DMS114 treated with DMSO at 0.1 percent for 48 hours (cell line): ENCODE data around the gene SCD5.

ENCODE experiments used
- DNase-seq: peaks from one replicate; lab custom pipeline; 2025; ENCODE audit not compliant: unreplicated experiment; lab: John Stamatoyannopoulos, UW

SCD5 gene

GRCh38 chr4:82774711-82775171 is 23.9 kb downstream of the SCD5 start:
- no peak for DNase-seq

- DNase-seq = no peak
These were observed 25.5 kb downstream of the SCD5 start for GRCh38 chr4:82773057-82773456.

DNA sequence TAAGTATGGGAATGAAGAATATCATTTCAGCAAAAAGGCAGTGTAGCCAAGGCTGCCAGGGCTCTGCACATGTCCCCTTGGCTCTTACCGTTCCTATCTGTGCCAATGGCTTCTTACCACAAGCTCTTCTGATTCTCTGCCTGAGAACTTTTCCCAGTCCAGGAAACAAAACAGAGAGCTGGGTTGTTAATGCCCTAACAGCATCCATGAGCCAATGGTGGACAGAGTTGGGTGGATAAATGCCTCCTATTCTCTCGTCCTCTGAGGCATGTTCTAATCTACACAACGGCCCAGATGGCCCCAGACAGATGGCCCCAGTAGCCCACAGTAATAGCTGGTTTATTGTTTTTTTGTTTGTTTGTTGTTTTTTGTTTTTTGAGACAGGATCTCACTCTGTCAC is 28.0 kb downstream of the SCD5 start:
- no peak for DNase-seq

GRCh38 chr4:82765134-82765533 is 33.5 kb downstream of the SCD5 start:
- DNase-seq = no peak

GRCh38 chr4:82761229-82761628 is 37.4 kb downstream of the SCD5 start:
- DNase-seq = no peak

DNA sequence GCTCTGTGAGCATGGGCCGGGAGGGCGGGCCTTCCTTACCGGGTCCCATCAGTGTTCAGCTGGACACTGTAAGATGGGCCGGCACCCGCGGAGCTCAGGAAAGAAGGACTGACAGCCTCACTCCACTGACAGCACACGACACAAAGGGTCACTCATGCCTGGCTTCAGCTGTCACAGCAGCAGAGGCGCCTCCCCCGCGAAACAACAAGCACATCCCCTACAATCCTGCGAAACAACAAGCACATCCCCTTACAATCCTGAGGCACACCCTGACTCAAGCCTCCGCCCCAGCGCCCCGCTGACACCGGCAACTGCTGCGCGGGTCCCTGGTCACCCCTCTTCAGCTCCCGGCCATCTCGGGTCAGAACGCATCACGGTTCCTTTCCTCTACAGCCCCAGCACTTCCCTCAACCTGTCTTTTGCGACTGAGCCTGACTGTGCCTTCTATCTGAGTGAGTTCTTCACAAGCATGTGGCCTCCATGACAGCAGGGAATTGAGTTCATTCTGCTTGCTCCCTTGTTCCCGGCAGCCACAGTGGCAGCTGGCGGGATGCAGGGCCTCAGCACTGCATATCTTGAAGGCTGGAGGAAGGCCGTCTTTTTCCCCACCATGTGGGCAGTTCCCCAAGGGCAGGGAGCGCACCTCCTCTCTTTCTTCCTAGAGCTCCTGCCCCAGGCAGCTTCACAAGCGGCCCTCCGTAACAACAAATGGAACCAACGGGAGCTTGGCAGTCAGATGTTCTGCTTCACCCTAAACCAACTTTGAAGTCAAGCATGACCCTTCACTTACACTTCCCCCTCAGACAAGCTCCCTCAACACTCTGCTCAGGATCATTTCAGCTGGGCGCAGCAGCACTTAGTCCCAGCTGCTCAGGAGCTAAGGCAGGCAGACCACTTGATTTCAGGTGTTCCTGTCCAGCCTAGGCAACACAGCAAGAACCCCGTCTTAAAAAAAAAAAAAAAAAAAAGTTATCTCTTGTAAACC is 39.6 kb downstream of the SCD5 start:
- DNase-seq = no peak

GRCh38 chr4:82756061-82756460 is 42.5 kb downstream of the SCD5 start:
- no peak for DNase-seq

DNA sequence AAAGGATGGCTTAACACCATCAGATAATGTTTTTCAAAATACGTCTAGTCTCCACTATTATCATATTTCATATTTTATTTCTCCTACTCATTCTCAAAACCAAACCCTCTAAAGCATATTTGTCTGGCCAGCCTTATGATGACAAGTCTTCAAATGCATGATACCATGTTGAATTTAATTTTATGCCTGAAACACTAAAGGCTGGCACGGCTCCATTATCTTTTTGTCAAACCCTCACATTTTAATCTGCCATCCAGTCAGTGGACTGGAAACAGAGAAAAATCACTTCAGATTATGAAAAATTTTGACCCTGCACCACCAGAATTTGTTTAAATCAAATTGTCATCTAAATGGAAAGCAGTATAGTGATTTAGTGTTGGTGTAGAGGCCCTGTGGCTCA is 42.9 kb downstream of the SCD5 start:
- DNase-seq = no peak

GRCh38 chr4:82754513-82755165 is 44.0 kb downstream of the SCD5 start:
- DNase-seq = no peak

- DNase-seq = no peak
These were observed 44.7 kb downstream of the SCD5 start for GRCh38 chr4:82753725-82754410.

GRCh38 chr4:82753238-82753637 is 45.4 kb downstream of the SCD5 start:
- DNase-seq = no peak

- no peak for DNase-seq
These were observed 49.7 kb downstream of the SCD5 start for GRCh38 chr4:82748810-82749470.

DNA sequence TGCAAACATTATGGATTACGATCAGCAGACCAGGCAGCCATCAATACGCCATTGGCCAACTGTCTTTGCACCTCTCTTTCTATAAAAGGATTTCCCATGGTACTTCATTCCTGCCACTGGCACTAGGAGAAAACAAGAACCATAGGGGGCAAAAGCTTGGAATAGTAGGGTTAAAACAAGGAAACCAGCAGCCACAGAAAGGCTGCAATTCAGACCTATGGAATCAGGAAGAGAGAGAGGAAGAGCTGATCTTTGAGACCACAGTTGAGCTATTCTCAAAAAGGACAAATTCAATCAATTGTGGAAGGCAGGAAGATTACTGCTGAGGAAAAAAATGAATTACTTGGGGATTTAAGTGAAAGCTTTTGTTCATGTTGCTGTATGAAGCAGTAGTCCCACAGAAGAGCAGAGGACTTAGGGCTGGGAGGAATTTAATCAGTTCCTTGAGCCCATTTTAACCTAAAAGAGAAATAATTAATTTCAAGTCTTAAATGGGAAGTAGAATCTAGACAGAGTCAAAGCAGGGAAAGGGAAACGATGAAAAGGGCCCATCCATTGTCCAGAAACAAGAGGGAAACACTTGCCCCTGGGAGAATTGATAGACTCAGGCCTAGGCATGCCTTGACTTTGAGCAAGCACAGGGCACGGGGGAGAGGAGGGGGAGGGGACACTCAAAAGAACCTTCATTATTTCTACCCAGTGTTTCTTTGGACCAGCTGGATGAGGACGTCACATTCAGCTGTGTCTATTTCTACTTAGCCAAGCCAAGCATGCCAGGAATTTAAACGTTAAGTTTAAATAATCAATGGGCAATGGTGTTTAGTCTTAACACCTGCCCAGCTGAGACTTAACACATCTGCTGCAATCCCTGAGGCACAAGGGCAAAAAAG is 50.7 kb downstream of the SCD5 start:
- DNase-seq = no peak

DNA sequence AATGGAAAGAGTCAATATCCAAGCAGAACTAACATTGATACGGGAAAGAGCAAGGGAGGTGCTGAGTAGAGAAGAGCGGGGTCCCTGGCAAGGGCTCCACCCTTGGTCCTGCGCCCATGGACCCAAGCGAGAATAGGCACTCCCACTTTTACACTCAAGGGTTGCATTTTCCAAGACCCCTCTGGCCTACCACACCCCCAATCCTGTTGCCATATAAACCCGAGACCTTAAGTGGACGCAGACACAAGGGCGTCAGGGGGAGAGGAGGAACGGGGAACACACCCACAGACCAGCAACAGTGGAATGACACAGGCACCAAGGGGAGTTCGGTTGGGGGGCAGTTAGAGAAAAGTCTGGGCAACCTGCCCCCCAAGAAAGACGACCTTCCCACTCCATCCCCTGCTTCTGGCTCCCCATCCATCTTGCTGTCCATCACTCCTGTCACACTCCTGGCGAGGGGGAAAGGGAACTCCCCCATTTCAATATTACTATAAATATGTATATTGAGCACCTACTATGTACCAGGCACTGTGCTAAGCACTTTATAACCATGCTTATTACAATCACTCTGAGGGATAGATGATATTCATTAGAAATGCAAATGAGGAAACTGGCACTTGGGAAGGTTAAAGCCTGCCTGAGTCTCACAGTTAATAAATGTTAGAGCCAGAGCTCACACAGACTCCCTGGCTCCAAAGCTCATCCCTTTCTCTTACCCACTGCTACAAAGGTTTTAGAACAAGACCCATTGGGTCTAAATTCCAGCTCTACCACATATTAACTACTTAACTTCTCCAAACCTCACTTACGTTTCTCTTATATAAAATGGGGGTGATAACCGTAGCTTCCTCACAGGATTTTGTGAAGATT is 51.7 kb downstream of the SCD5 start:
- DNase-seq = no peak

DNA sequence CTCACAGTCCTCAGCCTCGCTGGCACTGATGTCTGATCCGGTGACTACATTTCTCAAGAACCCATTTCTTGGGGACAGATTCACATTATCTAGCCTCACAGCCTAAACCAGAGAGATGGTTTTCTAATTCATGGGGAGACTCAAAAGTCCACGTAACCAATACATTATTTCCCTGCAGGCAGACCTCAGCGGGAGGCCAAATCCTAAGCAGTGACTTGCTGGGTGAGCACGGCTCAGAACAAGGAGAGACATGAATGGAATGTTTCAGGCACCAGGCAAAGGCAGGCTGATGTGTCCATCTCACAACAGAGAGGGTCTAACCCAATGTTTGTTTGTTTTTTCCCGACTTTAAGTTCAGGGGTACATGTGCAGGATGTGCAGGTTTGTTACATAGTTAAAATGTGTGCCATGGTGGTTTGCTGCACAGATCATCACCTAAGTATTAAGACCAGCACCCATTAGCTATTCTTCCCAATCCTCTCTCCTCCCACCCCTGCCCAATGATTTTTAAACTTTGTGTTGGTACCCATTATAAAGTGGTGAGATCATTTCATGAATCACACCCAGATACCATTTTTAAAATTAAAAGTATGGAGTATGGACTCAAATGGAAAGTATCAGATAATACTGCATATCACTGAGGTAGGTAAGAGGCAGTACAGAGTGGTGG is 53.3 kb downstream of the SCD5 start:
- DNase-seq = no peak

DNA sequence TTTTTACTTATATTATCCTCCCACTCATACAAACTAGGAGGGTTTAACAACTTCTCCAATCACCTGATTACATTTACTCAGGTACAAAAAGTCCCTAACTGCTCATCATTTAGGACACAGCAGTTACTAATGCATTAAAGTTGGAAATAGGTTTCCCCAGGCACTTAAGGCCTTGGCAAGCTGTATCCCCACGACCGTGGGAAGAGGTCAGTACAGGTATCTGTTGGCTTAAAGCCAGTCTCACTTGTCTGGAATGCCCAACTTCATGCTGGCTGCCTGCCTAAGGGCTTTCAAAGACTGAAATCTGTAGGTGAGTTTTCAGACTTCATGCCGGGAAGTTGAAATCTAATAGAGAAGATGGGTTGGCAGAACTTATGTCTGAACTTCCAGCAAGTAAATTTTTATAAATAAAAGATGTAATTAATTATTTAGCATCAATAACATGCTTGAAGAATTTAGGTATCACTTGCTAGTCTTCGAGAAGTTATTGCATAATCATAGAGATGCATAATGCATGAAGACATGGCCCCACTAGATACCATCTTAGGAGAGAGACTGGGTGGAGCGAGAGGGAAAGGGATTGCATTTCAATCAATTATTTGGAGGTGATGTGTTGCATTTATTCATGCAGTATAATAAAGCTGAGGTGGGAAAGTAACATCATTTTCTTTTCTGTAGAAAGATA is 54.2 kb downstream of the SCD5 start:
- DNase-seq = no peak

DNA sequence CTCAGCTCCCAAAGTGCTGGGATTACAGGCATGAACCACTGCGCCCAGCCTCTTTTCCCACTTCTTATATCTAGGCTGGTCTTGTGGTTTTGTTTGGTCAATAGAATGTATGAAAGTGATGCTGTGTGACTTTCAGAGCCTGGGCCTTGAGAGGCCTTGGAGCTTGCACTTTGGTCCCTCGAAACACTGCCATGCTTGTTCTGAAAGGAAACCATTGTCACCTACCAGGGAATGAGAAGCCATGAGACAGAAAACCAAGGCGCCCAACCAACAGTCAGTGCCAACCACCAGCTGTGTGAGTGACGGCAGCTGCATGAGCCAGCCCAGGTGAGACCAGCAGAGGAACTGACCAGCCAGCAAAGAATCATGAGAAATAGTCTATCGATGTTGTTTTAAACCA is 57.4 kb downstream of the SCD5 start:
- no peak for DNase-seq
